Limb (tissue), 2 donors: ENCODE data around the gene TMTC4.

Source experiments
- DNase-seq, 2 donors: peaks; one replicate each; pipeline ENCODE4 v3.0.0-alpha.2; 2016; ENCODE audit errors: extremely low spot score in 2 of 2

TMTC4 gene

GRCh38 chr13:100668408-100668807, 6.2 kb downstream of the TMTC4 start:
- DNase-seq: no peak

- no peak for DNase-seq
Observed at GRCh38 chr13:100667894-100668293, 6.7 kb downstream of the TMTC4 start.

GRCh38 chr13:100666124-100666523, 8.5 kb downstream of the TMTC4 start:
- no peak for DNase-seq

GRCh38 chr13:100665403-100665802, 9.2 kb downstream of the TMTC4 start:
- no peak for DNase-seq

- no peak for DNase-seq
Observed at GRCh38 chr13:100664171-100664900, 10.3 kb downstream of the TMTC4 start.

GRCh38 chr13:100662468-100663211, 12.0 kb downstream of the TMTC4 start:
- DNase-seq: no peak

- no peak for DNase-seq
Observed at GRCh38 chr13:100660761-100661160, 13.8 kb downstream of the TMTC4 start.

GRCh38 chr13:100659578-100659977, 15.0 kb downstream of the TMTC4 start:
- DNase-seq: no peak

GRCh38 chr13:100658363-100658762, 16.2 kb downstream of the TMTC4 start:
- no peak for DNase-seq

GRCh38 chr13:100657881-100658315, 16.7 kb downstream of the TMTC4 start:
- no peak for DNase-seq

GRCh38 chr13:100652510-100652909, 22.1 kb downstream of the TMTC4 start:
- no peak for DNase-seq

- DNase-seq: no peak
Observed at GRCh38 chr13:100650326-100650725, 24.3 kb downstream of the TMTC4 start.

GRCh38 chr13:100648354-100648753, 26.2 kb downstream of the TMTC4 start:
- no peak for DNase-seq

- no peak for DNase-seq
Observed at GRCh38 chr13:100646871-100647270, 27.7 kb downstream of the TMTC4 start.

- DNase-seq: peak in 1 of 2 donors; percentile 55
Observed at GRCh38 chr13:100646030-100646673, 28.4 kb downstream of the TMTC4 start.

GRCh38 chr13:100645382-100645781, 29.2 kb downstream of the TMTC4 start:
- no peak for DNase-seq

- no peak for DNase-seq
Observed at GRCh38 chr13:100644371-100644770, 30.2 kb downstream of the TMTC4 start.

GRCh38 chr13:100637796-100638195, 36.8 kb downstream of the TMTC4 start:
- no peak for DNase-seq

GRCh38 chr13:100637380-100637779, 37.2 kb downstream of the TMTC4 start:
- DNase-seq: no peak

GRCh38 chr13:100636441-100636840, 38.2 kb downstream of the TMTC4 start:
- DNase-seq: no peak

- DNase-seq: no peak
Observed at GRCh38 chr13:100636004-100636403, 38.6 kb downstream of the TMTC4 start.

- DNase-seq: no peak
Observed at GRCh38 chr13:100634696-100635095, 39.9 kb downstream of the TMTC4 start.
